Measurements from ENCODE around the gene FLYWCH2.

The FLYWCH2 gene, protein sequence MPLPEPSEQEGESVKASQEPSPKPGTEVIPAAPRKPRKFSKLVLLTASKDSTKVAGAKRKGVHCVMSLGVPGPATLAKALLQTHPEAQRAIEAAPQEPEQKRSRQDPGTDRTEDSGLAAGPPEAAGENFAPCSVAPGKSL

DNA sequence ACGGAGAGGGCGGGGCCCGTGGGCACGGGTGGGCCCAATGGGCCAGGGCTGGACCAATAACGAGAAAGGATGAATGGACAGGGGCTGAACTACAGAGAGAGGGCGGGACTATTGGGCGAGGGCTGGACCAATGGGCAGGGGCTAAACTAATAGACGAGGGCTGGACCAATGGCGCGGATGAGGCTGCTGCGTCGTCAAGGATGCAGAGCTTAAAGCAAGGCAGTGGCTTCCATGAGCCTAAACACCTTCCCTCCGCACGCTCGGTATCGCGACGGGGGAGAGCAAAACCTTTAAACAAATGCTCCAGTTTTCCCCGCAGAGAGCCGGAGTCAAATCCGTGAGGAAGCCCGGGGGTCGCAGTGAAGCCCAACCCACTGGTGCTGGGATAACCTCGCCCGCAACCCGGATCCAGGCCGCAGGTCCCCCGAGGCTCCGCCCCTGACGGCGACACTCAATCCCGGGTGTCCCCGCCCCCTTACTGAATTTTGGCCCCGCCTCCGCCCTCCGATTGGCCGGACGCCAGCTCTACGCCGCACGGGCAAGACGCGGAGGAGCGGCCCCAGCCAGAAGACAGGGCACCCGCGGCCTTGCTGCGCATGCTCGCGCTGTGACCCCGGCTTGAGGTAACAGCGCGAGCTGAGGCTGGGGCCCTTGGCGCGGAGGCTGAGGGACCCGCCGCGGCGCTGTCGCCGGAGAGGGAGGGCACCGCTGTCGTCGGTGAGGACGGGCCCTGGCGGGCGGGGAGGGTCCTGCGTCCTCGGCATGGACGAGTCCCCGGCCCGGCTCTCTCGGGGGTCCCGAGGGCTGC, at the start of gene FLYWCH2:
Gene FLYWCH2 (plus strand): TSS at position 566 of the 808 bp plus-strand sequence. CDS start 13,235 bp downstream, outside the sequence.
- peak; percentile 99 to 100 for DNase-seq (ENCODE audit: low read depth in 2 of 2, low spot score in 1 of 2)

DNA sequence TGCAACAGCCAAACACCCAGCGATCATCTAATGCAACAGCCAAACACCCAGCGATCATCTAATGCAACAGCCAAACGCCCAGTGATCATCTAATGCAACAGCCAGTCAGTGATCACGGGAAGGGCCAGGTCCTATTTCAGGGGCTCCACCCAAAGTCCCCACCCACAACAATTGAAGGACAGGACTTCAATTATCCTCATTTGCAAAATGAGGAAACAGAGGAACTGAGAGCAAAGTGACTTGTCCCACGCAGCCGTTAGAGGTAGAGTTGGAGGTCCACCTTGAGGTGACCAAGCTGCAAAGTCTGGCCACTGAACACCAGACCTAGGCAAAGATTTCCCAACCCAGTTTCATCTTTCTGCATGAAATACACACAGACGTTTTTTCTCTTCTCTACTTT, 49.2 kb upstream of the FLYWCH2 start:
- DNase-seq (ENCODE audit: low read depth in 2 of 2, low spot score in 1 of 2): no peak

DNA sequence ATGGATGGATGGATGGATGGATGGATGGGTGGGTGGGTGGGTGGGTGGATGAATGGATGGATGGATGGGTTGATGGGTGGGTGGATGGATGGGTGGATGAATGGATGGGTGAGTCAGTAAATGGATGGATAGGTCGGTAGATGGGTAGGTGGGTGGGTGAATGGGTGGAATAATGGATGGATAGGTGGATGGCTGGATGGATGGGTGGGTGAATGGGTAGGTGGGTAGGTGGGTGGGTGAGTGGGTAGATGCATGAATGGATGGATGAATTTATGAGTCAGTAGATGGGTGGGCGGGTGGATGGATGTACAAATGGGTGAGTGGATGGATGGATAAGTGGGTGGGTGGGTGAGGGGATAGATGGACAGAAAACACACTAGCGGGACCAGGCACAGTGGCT, 48.0 kb upstream of the FLYWCH2 start:
- DNase-seq (ENCODE audit: low read depth in 2 of 2, low spot score in 1 of 2): no peak

GRCh38 chr16:2835638-2836493, 47.1 kb upstream of the FLYWCH2 start:
- no peak for DNase-seq (ENCODE audit: low read depth in 2 of 2, low spot score in 1 of 2)

DNA sequence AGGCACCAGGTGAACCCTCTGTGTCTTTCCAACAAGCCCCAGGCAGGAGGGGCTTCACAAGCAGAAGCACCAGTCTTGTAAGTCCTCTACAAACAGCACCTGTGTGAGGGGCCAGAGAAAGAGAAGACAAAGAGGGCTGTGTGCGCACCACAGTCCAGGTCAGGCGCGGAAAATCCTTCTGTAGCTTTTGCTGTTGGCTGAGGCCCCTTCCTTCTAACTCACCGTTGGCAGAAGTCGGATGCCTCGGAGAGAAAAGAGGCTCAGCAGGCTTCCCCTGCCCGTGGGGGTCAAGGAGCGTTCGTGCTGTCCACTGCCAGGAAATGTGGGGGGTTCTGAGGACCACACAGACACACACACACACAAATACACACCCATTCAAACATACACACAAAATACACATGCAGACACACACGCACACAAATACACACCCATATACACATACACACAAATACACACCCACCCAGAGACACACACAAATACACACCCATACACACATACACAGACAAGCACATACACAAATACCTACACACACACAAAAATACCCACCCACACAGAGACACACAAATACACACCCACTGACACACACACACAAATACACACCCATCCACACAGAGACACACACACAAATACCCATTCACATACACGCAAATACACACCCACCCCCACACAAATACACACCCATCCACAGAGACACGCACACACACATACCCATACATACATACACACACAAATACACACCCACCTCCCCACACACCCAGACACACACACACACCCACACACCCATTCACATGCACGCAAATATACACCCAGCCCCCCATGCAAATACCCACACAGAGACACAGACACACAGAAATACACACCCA, 46.1 kb upstream of the FLYWCH2 start:
- no peak for DNase-seq (ENCODE audit: low read depth in 2 of 2, low spot score in 1 of 2)

DNA sequence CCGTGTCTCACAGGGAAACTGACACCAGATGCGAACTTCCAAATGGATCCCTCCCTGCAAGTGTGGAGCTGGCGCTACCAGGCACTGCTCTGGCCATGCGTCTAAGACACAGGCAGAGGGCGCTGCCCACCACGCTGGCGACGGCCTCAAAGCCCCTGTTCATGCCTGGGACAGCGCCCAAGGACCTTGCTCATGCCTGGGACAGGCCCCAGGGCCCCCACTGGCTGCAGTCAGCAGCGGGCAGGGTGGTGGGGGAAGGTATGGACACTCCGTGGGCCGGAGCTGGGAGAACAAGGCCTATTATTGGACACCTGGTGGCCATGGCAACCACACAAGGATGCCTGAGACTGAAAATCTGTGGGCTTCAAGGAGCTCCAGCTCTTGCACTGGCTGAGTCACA, 44.1 kb upstream of the FLYWCH2 start:
- peak in 1 of 2 donors; percentile 33 for DNase-seq (ENCODE audit: low read depth in 2 of 2, low spot score in 1 of 2)

DNA sequence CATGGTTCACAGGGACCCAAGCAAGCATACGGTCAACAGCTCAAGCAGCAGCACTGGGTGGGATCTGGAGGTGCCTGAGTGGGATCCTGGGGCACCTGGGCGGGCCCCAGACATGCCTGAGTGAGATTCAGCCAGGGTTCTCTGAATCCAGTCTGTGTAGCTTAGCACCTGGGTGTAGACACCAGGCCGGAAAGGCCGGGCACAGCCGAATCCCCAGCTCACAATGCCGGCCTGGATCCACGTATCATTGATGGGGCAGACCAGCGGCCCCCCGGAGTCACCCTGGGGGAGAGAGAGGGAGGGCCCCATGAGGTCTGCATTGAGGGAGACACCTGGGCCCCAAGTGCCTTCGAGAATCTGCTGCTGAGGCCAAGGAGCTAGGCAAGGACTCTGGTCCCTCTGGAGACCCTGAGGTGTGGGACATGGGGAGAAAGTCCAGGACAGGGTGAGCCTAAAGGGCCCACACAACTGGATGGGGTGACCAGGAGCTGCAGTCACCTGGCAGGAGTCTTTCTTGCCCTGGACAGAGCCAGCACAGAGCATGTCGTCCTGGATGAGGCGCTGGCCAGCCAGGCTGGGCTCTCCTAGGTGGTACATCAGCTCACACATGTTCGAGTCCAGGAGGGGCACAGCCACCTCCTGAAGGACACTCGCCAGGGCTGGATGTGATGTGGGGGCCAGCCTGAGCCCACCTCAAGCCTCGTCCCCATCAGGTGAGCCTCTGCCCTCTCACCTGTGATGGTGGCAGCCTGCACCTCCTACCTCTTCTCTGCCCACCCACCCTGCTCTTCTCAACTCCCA, 43.2 kb upstream of the FLYWCH2 start:
- DNase-seq (ENCODE audit: low read depth in 2 of 2, low spot score in 1 of 2): no peak

- DNase-seq (ENCODE audit: low read depth in 2 of 2, low spot score in 1 of 2): no peak
These were observed 42.1 kb upstream of the FLYWCH2 start for GRCh38 chr16:2840914-2841313.

DNA sequence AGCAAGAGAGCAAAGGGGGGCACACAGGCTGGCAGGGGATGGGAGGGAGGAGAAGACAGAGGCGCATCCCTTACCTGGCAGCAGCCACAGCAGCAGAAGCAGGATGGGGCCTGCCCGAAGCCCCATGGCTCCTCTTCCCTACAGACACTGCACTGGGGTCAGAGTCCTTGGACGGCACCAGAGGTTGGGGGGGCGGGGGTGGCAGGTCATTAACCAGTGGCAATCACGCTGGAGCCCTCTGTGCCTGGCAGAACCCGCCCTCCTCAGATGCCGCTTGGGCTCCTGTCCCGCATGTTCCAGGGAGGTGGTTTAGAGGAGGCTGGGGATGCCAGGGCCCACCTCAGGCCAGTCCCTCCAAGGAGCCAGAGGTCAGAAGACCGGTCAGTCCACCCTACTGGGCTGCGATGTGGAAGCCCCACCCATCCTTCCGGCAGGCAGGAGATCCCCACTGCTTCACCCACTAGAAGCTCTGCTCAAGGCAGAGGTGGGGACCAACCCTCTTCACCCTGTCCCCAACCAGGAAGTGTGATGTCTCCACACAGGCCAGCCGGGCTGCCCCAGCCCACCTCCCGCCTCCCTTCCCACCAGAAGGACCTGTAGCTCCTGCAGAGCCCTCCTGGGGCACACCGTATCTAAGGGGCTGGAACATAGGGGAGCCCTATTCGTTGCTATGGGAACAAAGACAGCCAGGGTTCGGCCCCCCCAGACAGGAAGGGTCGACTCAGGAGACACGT, 41.2 kb upstream of the FLYWCH2 start:
- DNase-seq (ENCODE audit: low read depth in 2 of 2, low spot score in 1 of 2): no peak

- peak; percentile 23 to 52 for DNase-seq (ENCODE audit: low read depth in 2 of 2, low spot score in 1 of 2)
These were observed 40.5 kb upstream of the FLYWCH2 start for GRCh38 chr16:2842340-2843000.

GRCh38 chr16:2843526-2843925, 39.5 kb upstream of the FLYWCH2 start:
- no peak for DNase-seq (ENCODE audit: low read depth in 2 of 2, low spot score in 1 of 2)

GRCh38 chr16:2845116-2845515, 37.9 kb upstream of the FLYWCH2 start:
- DNase-seq (ENCODE audit: low read depth in 2 of 2, low spot score in 1 of 2): no peak

GRCh38 chr16:2846511-2847310, 36.3 kb upstream of the FLYWCH2 start:
- no peak for DNase-seq (ENCODE audit: low read depth in 2 of 2, low spot score in 1 of 2)

GRCh38 chr16:2848933-2849725, 33.9 kb upstream of the FLYWCH2 start:
- no peak for DNase-seq (ENCODE audit: low read depth in 2 of 2, low spot score in 1 of 2)

DNA sequence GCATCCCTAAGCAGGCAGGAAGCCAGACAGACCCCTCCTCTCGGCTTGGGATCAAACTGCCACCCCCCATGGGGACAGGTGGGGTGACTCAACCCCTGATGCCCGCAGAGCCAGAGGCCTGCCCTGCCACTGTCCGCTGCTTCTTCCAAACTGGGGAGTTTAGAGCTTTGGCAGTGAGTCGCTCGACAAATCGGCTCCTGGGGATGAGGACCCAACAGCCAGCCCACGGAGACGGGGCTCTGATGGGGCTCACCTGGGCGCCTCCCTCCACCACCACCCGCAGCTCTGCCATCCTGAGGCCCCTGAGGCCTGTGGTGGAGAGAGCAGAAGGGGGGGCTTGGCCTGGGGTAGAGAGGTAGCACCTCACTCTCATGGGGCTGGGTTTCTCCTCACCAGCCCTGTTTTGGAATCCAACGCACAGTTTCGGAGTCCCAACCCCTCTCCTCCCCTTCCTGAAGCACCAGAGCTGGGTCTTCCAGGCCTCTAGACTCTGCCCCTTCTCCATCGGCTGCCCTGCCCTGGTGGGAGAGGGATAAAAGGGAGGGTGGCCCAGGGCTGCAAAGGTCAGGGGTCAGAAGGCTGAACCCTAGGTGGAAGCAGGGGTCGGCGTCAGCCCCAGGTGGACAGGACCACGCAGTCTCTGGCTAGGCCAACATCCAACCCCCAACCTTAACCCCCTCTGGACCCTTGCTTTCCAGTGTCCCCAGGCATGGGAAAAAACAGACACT, 30.8 kb upstream of the FLYWCH2 start:
- DNase-seq (ENCODE audit: low read depth in 2 of 2, low spot score in 1 of 2): no peak

- no peak for DNase-seq (ENCODE audit: low read depth in 2 of 2, low spot score in 1 of 2)
These were observed 30.1 kb upstream of the FLYWCH2 start for GRCh38 chr16:2852731-2853507.

All from stimulated activated CD8-positive, alpha-beta memory T cell treated with anti-CD3 and anti-CD28 coated beads, Interleukin-4, amount 100 ng/mL, for 1 hour (primary cell).